Measurements from ENCODE around the gene LPP. TPM values are rescaled to one million over a fixed set of nuclear protein-coding genes. Genes with fewer than 3 reads are reported as not detected.

Gene LPP
- total and polyA plus RNA-seq, 10 of the 15 experiments (the other 5 are each of a cell fraction or from before 2014, with no cell fraction given): under 0.01 to 0.62 (median 0.03) TPM

DNA sequence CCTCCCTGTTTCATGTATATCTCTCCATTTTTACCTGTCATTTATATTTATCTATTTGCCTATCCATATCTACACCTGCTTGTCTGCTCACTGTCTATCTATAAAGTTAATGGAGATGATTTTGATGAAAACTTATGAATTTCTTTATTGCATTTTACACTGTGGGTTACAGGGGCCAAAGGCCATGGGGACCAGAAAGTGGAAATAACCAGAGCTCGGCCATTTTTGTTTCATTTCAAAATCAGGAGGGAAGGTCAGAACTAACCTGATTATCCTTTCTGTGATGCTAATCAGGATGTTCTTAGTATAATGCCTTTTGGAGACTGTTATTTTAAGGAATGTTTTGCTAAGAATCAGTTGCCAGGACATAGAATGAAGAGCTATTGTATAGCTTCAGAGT is 147.2 kb downstream of the LPP start (continued):
- TF ChIP-seq, protein P1, sequence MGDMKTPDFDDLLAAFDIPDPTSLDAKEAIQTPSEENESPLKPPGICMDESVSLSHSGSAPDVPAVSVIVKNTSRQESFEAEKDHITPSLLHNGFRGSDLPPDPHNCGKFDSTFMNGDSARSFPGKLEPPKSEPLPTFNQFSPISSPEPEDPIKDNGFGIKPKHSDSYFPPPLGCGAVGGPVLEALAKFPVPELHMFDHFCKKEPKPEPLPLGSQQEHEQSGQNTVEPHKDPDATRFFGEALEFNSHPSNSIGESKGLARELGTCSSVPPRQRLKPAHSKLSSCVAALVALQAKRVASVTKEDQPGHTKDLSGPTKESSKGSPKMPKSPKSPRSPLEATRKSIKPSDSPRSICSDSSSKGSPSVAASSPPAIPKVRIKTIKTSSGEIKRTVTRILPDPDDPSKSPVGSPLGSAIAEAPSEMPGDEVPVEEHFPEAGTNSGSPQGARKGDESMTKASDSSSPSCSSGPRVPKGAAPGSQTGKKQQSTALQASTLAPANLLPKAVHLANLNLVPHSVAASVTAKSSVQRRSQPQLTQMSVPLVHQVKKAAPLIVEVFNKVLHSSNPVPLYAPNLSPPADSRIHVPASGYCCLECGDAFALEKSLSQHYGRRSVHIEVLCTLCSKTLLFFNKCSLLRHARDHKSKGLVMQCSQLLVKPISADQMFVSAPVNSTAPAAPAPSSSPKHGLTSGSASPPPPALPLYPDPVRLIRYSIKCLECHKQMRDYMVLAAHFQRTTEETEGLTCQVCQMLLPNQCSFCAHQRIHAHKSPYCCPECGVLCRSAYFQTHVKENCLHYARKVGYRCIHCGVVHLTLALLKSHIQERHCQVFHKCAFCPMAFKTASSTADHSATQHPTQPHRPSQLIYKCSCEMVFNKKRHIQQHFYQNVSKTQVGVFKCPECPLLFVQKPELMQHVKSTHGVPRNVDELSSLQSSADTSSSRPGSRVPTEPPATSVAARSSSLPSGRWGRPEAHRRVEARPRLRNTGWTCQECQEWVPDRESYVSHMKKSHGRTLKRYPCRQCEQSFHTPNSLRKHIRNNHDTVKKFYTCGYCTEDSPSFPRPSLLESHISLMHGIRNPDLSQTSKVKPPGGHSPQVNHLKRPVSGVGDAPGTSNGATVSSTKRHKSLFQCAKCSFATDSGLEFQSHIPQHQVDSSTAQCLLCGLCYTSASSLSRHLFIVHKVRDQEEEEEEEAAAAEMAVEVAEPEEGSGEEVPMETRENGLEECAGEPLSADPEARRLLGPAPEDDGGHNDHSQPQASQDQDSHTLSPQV (IDR thresholded peaks at IDR 0.05): no peak
- TF ChIP-seq NR2C2 (IDR thresholded peaks at IDR 0.05; ENCODE audit: borderline replicate concordance, control insufficient read depth, insufficient read length, low read depth): no peak
- TF ChIP-seq SUZ12 (IDR thresholded peaks at IDR 0.05; ENCODE audit: unreplicated experiment): no peak
- no peak for TF ChIP-seq SMAD5 (IDR thresholded peaks at IDR 0.05; ENCODE audit: low read depth)
- TF ChIP-seq, protein P2, sequence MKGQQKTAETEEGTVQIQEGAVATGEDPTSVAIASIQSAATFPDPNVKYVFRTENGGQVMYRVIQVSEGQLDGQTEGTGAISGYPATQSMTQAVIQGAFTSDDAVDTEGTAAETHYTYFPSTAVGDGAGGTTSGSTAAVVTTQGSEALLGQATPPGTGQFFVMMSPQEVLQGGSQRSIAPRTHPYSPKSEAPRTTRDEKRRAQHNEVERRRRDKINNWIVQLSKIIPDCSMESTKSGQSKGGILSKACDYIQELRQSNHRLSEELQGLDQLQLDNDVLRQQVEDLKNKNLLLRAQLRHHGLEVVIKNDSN (IDR thresholded peaks at IDR 0.05; ENCODE audit: borderline replicate concordance, extremely low read length, insufficient read depth, low read depth, low read length): no peak
- TF ChIP-seq RBBP5 (conservative IDR thresholded peaks at IDR 0.05): no peak
- TF ChIP-seq SP1 (IDR thresholded peaks at IDR 0.05; ENCODE audit: low read depth, low read length): no peak
- TF ChIP-seq YBX1 (IDR thresholded peaks at IDR 0.05): no peak
- no peak for TF ChIP-seq BRCA1 (IDR thresholded peaks at IDR 0.05; ENCODE audit: low read depth, low read length)

All from GM12878 (cell line).